Measurements from ENCODE around the gene CPSF7.
"Not testable (repeated sequence)": the region's sequence is repeated elsewhere in the genome, so short reads cannot be mapped to it uniquely, and the experiment has no call there.

Gene CPSF7

DNA sequence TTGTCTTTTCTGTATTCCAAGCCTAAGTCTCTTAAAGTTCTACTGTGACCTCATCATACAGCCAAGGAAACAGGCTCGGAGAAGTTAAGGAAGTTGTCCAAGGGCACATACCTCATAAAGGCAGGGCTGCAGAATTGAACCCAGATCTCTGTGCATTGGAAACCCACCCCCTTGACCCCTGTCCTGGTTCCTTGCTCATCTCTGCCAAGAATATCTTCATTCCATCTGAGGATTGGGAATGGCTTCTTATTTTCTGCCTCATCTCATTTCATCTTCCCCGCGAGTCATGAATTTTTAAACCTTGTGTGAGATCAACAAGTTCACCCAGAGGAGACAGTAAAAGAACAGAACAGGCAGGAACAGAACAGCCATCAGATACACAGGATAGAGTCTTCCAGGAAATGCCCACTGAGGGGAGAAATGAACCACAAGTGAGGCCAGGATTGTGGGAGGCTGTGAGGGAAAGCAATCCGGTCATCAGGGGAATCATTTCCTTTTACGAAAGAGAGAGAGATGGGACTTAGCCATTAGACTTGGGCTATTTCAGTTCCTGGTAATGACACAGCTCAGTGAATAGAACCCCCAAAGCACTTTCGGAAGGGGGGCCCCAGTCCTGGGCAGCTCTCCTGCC, 44.4 kb upstream of the CPSF7 start:
- CTCF ChIA-PET, result interaction anchor here (0.8 to 11.8 kb wide), 5 partner anchors 10 to 58 kb away, joined by 3 to 168 read pairs (median 4); no protein-coding TSS in a partner anchor
- DNase-seq (ENCODE audit: extremely low spot score), result no peak
- POLR2A ChIA-PET, result no interaction called here
- TF ChIP-seq, protein P1, sequence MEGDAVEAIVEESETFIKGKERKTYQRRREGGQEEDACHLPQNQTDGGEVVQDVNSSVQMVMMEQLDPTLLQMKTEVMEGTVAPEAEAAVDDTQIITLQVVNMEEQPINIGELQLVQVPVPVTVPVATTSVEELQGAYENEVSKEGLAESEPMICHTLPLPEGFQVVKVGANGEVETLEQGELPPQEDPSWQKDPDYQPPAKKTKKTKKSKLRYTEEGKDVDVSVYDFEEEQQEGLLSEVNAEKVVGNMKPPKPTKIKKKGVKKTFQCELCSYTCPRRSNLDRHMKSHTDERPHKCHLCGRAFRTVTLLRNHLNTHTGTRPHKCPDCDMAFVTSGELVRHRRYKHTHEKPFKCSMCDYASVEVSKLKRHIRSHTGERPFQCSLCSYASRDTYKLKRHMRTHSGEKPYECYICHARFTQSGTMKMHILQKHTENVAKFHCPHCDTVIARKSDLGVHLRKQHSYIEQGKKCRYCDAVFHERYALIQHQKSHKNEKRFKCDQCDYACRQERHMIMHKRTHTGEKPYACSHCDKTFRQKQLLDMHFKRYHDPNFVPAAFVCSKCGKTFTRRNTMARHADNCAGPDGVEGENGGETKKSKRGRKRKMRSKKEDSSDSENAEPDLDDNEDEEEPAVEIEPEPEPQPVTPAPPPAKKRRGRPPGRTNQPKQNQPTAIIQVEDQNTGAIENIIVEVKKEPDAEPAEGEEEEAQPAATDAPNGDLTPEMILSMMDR (IDR thresholded peaks at IDR 0.05; ENCODE audit: control extremely low read depth, extremely low read depth, low read depth, missing control alignments), result no peak

DNA sequence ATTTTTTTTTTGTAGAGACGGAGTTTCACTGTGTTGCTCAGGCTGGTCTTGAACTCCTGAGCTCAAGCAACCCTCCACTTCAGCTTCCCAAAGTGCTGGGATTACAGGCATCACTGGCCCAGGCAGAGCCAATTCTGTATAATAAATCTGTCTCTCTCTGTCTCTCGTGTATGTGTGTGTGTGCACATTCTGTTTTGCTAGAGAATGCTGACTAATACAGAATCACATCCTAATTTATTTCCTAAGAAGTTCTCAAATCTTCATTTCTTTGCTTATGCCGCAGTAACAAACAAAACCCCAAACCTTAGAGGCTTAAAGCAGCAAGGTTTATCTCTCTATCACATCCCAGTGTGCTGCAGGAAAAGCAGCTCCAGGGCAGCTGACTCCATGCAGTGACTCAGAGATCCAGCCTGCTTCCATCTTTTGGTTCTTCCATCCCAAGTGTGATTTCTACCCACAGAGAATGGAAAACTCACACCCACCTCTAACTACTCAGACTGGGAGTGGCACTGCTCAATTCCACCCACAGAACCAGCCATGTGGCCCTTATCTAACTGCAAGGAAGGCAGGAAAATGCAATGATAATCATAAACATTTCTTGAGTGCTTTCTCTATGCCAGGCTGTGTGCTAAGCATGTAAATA, 43.7 kb upstream of the CPSF7 start:
- ChIA-PET CTCF (interaction anchor here (1.1 to 11.8 kb wide), 4 partner anchors 16 to 42 kb away, joined by 3 to 168 read pairs (median 7); no protein-coding TSS in a partner anchor), POLR2A (no interaction called here)
- DNase-seq (ENCODE audit: extremely low spot score), result no peak
- TF ChIP-seq, protein P1 (IDR thresholded peaks at IDR 0.05; ENCODE audit: control extremely low read depth, extremely low read depth, low read depth, missing control alignments), result no peak

DNA sequence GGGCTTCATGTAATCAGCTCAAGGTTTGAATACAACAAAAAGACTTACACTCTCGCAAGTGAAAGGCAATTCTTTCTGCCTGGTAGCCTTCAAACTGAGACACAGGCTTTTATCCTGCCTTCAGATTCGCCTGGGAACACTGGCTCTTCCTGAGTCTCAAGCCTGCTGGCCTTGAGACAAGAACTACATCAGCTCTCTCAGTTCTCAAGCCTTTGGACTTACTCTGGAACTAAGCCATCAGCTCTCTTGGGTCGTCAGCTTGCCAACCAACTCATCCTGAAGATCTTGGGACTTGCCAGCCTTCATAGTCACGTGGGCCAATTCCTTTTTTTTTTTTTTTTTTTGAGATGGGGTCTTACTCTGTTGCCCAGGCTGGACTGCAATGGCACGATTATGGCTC, 43.1 kb upstream of the CPSF7 start:
- DNase-seq (ENCODE audit: extremely low spot score), result no peak

DNA sequence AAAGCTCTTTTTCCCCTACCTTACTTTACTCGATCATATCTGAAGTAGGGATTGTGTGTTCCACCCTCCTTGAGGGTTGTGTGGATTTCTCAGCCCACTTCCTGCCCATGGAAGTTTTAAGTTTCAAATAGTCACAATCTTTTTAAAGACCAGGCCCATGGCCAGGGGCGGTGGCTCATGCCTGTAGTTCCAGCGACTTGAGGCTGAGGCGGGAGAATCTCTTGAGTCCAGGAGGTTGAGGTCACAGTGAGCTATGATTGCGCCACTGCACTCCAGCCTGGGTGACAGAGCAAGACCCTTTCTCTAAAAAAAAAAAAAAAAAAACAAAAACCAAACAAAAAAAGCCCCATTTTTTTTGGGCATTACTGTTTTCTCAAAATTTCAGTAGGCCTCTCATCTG, 42.5 kb upstream of the CPSF7 start:
- DNase-seq (ENCODE audit: extremely low spot score), result no peak
- TF ChIP-seq, protein P1 (IDR thresholded peaks at IDR 0.05; ENCODE audit: control extremely low read depth, extremely low read depth, low read depth, missing control alignments), result no peak
- POLR2A ChIA-PET, result interaction anchor here (0.5 kb wide), 1 partner anchor 1803 kb away, joined by 9 read pairs; no protein-coding TSS in a partner anchor
- CTCF ChIA-PET, result interaction anchor here (1.1 to 11.8 kb wide), 4 partner anchors 15 to 166 kb away, joined by 3 to 168 read pairs (median 8); no protein-coding TSS in a partner anchor

More for the DNA sequence above, 43.1 kb upstream of the CPSF7 start:
- POLR2A ChIA-PET, result interaction anchor here (0.5 kb wide), 1 partner anchor 1803 kb away, joined by 9 read pairs; no protein-coding TSS in a partner anchor
- TF ChIP-seq, protein P1 (IDR thresholded peaks at IDR 0.05; ENCODE audit: control extremely low read depth, extremely low read depth, low read depth, missing control alignments), result no peak
- CTCF ChIA-PET, result interaction anchor here (1.1 to 11.8 kb wide), 4 partner anchors 15 to 166 kb away, joined by 3 to 168 read pairs (median 8); no protein-coding TSS in a partner anchor

DNA sequence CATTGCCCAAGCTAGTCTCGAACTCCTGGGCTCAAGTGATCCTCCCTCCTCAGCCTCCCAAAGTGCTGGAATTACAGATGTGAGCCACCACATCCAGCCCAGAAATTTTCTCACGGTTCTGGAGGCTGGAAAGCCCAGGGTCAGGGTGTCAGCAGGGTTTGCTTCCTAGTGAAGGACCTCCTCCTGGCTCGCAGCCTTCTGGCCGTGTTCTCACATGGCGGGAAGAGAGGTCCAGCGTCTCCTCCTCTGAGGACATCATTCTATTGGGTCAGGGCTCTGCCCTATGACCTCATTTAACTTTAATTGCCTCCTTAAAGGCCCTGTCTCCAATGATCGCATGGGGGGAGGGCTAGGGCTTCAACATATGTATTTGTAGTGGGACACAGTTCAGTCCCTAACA, 38.2 kb upstream of the CPSF7 start:
- DNase-seq (ENCODE audit: extremely low spot score), result no peak
- TF ChIP-seq, protein P1 (IDR thresholded peaks at IDR 0.05; ENCODE audit: control extremely low read depth, extremely low read depth, low read depth, missing control alignments), result no peak
- POLR2A ChIA-PET, result no interaction called here
- CTCF ChIA-PET, result interaction anchor here (0.7 to 3.4 kb wide), 4 partner anchors 9 to 64 kb away, joined by 3 to 12 read pairs (median 7); no protein-coding TSS in a partner anchor

DNA sequence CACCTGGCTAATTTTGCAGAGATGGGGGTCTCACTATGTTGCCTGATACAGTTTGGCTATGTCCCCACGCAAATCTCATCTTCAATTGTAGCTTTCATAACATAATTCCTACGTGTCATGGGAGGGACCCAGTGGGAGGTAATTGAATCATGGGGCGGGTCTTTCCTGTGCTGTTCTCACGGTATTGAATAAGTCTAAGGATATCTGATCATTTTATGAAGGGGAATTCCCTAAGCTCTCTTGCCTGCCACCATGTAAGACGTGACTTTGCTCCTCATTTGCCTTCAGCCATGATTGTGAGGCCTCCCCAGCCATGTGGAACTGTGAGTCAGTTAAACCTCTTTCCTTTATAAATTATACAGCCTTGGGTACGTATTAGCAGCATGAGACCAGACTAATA, 37.8 kb upstream of the CPSF7 start:
- POLR2A ChIA-PET; DNase-seq (ENCODE audit: extremely low spot score): not testable (repeated sequence)
- CTCF ChIA-PET, result interaction anchor here (3.4 kb wide), 1 partner anchor 9 kb away, joined by 12 read pairs; no protein-coding TSS in a partner anchor

DNA sequence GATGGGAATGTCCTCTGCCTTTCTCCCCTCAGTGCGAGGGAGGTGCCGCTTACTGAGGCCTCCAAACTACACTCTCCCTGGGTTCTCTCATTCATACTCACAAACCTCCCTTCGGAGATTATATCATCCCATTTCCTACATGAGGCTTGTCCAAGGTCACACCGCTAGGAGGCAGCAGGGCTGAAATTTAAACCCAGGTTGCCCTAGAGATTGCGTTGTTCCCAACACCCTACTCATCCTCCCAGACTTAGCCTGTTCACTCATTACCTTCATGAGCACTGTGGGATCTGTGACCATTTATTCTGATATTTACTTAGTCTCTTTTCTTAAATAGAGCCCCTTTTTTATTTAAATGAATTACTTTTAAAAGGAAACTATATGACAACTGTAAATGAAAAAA, 31.2 kb upstream of the CPSF7 start:
- POLR2A ChIA-PET, result no interaction called here
- no peak for DNase-seq (ENCODE audit: extremely low spot score)
- TF ChIP-seq, protein P1 (IDR thresholded peaks at IDR 0.05; ENCODE audit: control extremely low read depth, extremely low read depth, low read depth, missing control alignments), result no peak
- CTCF ChIA-PET, result interaction anchor here (5.4 kb wide), 1 partner anchor 14 kb away, joined by 24 read pairs; no protein-coding TSS in a partner anchor

Data from GM10248 (cell line).